ENCODE measurements around the gene CYTH1.

The CYTH1 gene

GRCh38 chr17:78665952-78666920 is 115.8 kb downstream of the CYTH1 start:
- DNase-seq = peak in 1 of 10 donors; percentile 83
- intact Hi-C loops (cut with DNase I) = no loop called here

GRCh38 chr17:78665387-78665951 is 116.6 kb downstream of the CYTH1 start:
- intact Hi-C loops (cut with DNase I) = no loop called here
- peak in 2 of 10 donors; percentile 44 to 48 for DNase-seq

GRCh38 chr17:78664476-78665386 is 117.3 kb downstream of the CYTH1 start:
- DNase-seq = peak in 2 of 10 donors; percentile 57 to 63
- intact Hi-C loops (cut with DNase I) = no loop called here

- intact Hi-C loops (cut with DNase I) = no loop called here
- DNase-seq = peak in 2 of 10 donors; percentile 28 to 39
These were observed 120.8 kb downstream of the CYTH1 start for GRCh38 chr17:78661093-78661770.

GRCh38 chr17:78659546-78659945 is 122.5 kb downstream of the CYTH1 start:
- peak in 2 of 10 donors; percentile 66 to 67 for DNase-seq
- intact Hi-C loops (cut with DNase I) = no loop called here

- peak in 2 of 10 donors; percentile 62 to 71 for DNase-seq
- intact Hi-C loops (cut with DNase I) = no loop called here
These were observed 123.7 kb downstream of the CYTH1 start for GRCh38 chr17:78658281-78658785.

GRCh38 chr17:78655251-78655940 is 126.7 kb downstream of the CYTH1 start:
- peak in 2 of 10 donors; percentile 67 to 69 for DNase-seq
- intact Hi-C loops (cut with DNase I) = no loop called here

GRCh38 chr17:78654325-78654724 is 127.7 kb downstream of the CYTH1 start:
- no peak for DNase-seq
- intact Hi-C loops (cut with DNase I) = no loop called here

- intact Hi-C loops (cut with DNase I) = no loop called here
- DNase-seq = peak in 1 of 10 donors; percentile 19
These were observed 128.7 kb downstream of the CYTH1 start for GRCh38 chr17:78653382-78653781.

GRCh38 chr17:78652913-78653312 is 129.2 kb downstream of the CYTH1 start:
- intact Hi-C loops (cut with DNase I) = no loop called here
- DNase-seq = peak in 2 of 10 donors; percentile 24 to 57

GRCh38 chr17:78652024-78652423 is 130.0 kb downstream of the CYTH1 start:
- intact Hi-C loops (cut with DNase I) = no loop called here

GRCh38 chr17:78651554-78651953 is 130.5 kb downstream of the CYTH1 start:
- DNase-seq = no peak

More at GRCh38 chr17:78652024-78652423, 130.0 kb downstream of the CYTH1 start:
- peak in 2 of 10 donors; percentile 4 to 14 for DNase-seq

GRCh38 chr17:78650093-78650715 is 131.9 kb downstream of the CYTH1 start:
- intact Hi-C loops (cut with DNase I) = no loop called here
- DNase-seq = peak in 2 of 10 donors; percentile 52 to 54

More at GRCh38 chr17:78651554-78651953, 130.5 kb downstream of the CYTH1 start:
- intact Hi-C loops (cut with DNase I) = no loop called here

- DNase-seq = peak in 1 of 10 donors; percentile 54
- intact Hi-C loops (cut with DNase I) = no loop called here
These were observed 133.8 kb downstream of the CYTH1 start for GRCh38 chr17:78648293-78648692.

- no peak for DNase-seq
- intact Hi-C loops (cut with DNase I) = no loop called here
These were observed 135.0 kb downstream of the CYTH1 start for GRCh38 chr17:78647032-78647431.

GRCh38 chr17:78645421-78646295 is 136.4 kb downstream of the CYTH1 start:
- DNase-seq = peak in 7 of 10 donors; percentile 23 to 89 (median 45)
- intact Hi-C loops (cut with DNase I) = no loop called here

GRCh38 chr17:78644931-78645351 is 137.1 kb downstream of the CYTH1 start:
- peak in 2 of 10 donors; percentile 44 to 65 for DNase-seq
- intact Hi-C loops (cut with DNase I) = no loop called here
